ENCODE data around the gene C10orf71. TPM values are rescaled to one million over a fixed set of nuclear protein-coding genes. Genes with fewer than 3 reads are reported as not detected.

C10orf71 gene
- total and polyA plus RNA-seq, 12 donors = 0.08 to 0.10 TPM; not detected in 10

DNA sequence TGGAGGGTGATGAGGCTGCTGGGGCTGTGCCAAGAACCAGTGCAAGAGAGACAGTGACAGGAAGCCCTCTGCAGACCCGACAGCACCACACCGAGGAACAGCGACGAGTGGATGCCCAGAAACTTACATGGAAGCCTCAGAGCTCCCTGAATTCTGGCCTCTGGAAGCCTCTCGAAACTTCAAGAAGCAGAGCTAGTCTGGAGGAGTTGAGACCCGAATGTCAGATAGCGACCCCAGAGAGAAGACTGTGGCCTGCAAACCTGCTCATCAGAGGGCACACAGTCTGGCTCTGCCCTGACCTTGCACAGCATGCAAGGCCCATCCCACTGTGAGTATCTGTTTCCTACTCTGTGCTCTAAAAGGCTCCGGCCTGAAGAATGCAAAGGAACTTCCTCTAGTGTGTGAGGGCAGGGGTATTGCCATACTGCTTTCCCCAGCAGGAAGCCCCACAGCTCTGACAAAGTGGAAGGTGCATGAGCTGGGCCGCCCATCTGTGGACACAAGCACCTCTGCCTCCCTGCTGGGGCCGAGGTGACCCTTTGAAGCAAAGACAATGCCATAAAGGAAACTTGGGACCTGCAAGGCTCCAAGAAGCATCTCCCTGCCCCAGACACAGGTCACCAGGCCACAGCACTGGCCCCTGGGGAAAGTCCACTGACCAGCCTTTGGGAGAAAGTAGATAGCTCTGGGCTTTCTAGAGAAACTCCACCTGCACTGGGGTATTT lies 10.5 kb upstream of the C10orf71 start:
- WGBS, 4 donors = 84 to 92% (median 87%) methylated on average over 2 to 10 of the region's 10 CpGs
- Histone ChIP-seq H3K4me3 (no peak overlapping the region), H3K9me3 (replicated peaks in 1 of 3) (no peaks in the 10 kb centered on the region), H3K36me3 (replicated peaks in 1 of 2) (no peaks in the 10 kb centered on the region), H3K27me3 (no peaks in the 10 kb centered on the region), H3K4me1 (replicated peaks in 1 of 2) (no peaks in the 10 kb centered on the region), H3K27ac (no peak overlapping the region)
- peak in 1 of 7 donors; percentile 0 for DNase-seq
- intact Hi-C loops (cut with DNase I) = no loop called here
- TF ChIP-seq POLR2A (IDR thresholded peaks at IDR 0.05) = no peak
- TF ChIP-seq, protein P1, sequence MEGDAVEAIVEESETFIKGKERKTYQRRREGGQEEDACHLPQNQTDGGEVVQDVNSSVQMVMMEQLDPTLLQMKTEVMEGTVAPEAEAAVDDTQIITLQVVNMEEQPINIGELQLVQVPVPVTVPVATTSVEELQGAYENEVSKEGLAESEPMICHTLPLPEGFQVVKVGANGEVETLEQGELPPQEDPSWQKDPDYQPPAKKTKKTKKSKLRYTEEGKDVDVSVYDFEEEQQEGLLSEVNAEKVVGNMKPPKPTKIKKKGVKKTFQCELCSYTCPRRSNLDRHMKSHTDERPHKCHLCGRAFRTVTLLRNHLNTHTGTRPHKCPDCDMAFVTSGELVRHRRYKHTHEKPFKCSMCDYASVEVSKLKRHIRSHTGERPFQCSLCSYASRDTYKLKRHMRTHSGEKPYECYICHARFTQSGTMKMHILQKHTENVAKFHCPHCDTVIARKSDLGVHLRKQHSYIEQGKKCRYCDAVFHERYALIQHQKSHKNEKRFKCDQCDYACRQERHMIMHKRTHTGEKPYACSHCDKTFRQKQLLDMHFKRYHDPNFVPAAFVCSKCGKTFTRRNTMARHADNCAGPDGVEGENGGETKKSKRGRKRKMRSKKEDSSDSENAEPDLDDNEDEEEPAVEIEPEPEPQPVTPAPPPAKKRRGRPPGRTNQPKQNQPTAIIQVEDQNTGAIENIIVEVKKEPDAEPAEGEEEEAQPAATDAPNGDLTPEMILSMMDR (IDR thresholded peaks at IDR 0.05) = no peak

DNA sequence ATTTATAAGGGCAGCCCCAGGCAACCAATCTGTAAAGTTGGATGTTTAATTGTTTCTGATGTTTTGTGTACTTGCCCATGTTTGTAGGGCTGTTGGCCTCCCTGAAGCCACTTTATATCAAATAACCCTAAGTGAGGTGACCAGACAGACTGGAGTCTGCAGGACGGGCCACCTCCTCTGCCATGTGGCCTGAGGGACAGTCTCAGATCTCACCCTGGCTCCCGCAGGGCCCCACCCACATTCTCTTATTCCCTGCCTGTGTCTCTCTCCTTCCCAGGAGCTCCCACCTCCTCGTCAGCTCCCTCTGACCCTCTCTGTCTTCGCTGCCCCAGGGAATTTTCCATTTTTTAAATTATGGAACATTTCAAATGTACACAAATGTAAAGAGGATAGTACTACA lies 9.5 kb upstream of the C10orf71 start:
- TF ChIP-seq, protein P1 (IDR thresholded peaks at IDR 0.05) = no peak
- no peak for TF ChIP-seq POLR2A (IDR thresholded peaks at IDR 0.05)
- Histone ChIP-seq H3K27ac (no peak overlapping the region), H3K27me3 (no peaks in the 10 kb centered on the region), H3K36me3 (replicated peaks in 1 of 2) (no peaks in the 10 kb centered on the region), H3K4me3 (no peak overlapping the region), H3K4me1 (replicated peaks in 1 of 2) (no peaks in the 10 kb centered on the region), H3K9me3 (replicated peaks in 1 of 3) (no peaks in the 10 kb centered on the region)
- DNase-seq = peak in 1 of 7 donors; percentile 0
- intact Hi-C loops (cut with DNase I) = no loop called here
- WGBS, 4 donors = 48 to 65% (median 63%) methylated on average over 3 to 4 of the region's 4 CpGs

DNA sequence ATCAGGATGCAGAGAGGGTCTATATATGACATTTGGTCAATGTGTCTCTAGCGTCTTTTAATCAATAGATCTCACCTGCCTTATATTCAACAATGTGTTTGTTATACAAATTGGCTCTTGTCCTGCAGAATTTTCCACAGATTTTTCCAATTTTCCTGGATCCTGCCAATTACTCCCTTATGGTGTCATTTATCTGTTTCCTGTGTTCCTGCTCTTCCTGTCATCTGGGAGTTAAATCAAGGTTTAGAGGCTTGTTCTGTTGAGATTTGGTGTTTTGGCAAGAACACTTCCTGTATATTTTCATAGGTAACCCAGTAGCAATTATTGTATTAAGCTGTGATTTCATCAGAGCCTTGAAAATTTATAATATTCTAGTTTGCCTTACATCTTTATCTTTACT lies 8.8 kb upstream of the C10orf71 start:
- WGBS, 4 donors = 62 to 67% (median 63%) methylated on average over 1 of the region's 1 CpG
- intact Hi-C loops (cut with DNase I) = no loop called here
- no peak overlapping the region for H3K4me3 ChIP-seq

DNA sequence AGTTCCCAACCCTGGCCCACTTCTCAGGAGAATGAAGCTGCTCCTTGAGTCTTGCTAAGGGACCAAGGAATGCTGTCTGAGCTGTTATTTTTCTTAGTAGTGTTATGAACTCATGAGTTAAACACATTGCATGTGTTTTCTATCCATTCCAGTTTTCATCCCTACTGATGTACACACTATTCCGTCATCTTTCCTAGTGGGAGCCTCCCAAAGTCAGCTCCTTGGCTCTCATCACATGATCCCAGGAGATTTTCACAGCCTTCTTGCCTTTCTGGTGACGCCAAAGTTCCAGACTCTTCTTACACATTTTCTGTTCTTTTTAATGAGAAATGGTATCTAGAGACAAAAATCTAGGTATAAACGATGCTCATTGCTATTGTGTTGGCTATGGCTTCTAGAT lies 8.4 kb upstream of the C10orf71 start:
- no peaks in the 10 kb centered on the region for H3K9me3 ChIP-seq (replicated peaks in 1 of 3)
- TF ChIP-seq, protein P1 (IDR thresholded peaks at IDR 0.05) = no peak
- no peak for TF ChIP-seq POLR2A (IDR thresholded peaks at IDR 0.05)
- no peaks in the 10 kb centered on the region for H3K27me3 ChIP-seq
- no peaks in the 10 kb centered on the region for H3K4me1 ChIP-seq (replicated peaks in 1 of 2)
- no peak overlapping the region for H3K4me3 ChIP-seq
- no peak overlapping the region for H3K27ac ChIP-seq
- intact Hi-C loops (cut with DNase I) = no loop called here
- no peaks in the 10 kb centered on the region for H3K36me3 ChIP-seq (replicated peaks in 1 of 2)
- 79 to 86% (median 83%) methylated on average over 3 of the region's 3 CpGs for WGBS, 4 donors
- DNase-seq = no peak

More for the DNA sequence above, 8.8 kb upstream of the C10orf71 start:
- no peaks in the 10 kb centered on the region for H3K9me3 ChIP-seq (replicated peaks in 1 of 3)
- no peaks in the 10 kb centered on the region for H3K27me3 ChIP-seq
- DNase-seq = no peak
- no peaks in the 10 kb centered on the region for H3K4me1 ChIP-seq (replicated peaks in 1 of 2)
- TF ChIP-seq, protein P1 (IDR thresholded peaks at IDR 0.05) = no peak
- no peak for TF ChIP-seq POLR2A (IDR thresholded peaks at IDR 0.05)
- H3K36me3 ChIP-seq (replicated peaks in 1 of 2) = no peaks in the 10 kb centered on the region
- H3K27ac ChIP-seq = no peak overlapping the region
